Islet of Langerhans (tissue), 1 donor: ENCODE data around the gene TRAPPC12.
"Not testable (repeated sequence)": the region's sequence is repeated elsewhere in the genome, so short reads cannot be mapped to it uniquely, and the experiment has no call there.

Source experiments
- FAIRE-seq: peaks from one replicate; lab custom pipeline; 2011; peaks lifted over from hg19 to GRCh38; lab: Jason Lieb, UNC

Gene TRAPPC12

DNA sequence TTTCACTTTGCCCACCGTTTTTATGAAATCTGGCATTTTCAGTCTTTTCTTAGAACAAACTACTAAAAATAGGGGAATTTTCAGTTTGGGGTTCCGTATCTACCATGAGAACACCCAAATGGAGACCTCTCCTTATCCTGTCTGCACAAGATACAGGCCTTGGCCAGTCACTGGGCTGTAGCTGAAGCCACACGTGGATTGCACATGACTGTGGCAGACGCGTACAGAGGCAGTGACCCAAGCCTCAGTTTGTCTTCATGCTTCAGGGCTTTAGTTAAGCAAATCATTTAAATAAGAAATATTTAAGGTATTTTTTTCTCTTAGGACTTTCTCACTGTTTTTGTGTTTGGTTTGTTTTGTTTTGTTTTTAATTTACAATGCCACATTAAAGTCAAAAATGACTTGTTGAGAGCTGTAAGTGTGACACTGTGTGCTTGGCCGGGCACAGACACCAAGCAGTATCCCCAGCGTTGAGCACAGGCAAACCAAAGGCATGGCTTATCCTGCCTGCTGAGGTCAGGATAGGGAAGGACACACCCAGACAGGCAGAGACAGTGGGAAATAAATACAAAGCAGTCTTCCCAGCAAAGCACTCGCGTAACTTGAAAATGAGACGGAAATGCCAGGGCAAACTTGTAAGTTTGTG, 53.3 kb downstream of the TRAPPC12 start:
- FAIRE-seq, result no peak

DNA sequence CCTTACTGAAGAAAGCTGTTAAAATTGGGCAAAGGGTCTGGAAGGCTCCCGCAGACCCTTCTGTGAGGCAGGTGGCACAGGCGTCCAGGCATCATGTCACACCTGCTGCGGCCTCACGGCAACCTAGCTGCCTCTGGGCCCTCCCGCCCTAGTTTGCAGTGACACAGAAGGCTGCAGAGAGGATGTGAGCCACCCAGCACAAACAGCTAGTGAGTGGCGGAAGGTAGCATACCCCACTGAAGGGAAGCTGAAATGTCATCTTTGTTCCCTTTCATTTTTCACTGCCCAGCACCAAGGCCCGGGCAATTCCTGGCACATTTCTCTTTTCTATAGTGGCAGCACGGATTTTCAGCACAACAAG, 53.8 kb downstream of the TRAPPC12 start:
- FAIRE-seq, result no peak

DNA sequence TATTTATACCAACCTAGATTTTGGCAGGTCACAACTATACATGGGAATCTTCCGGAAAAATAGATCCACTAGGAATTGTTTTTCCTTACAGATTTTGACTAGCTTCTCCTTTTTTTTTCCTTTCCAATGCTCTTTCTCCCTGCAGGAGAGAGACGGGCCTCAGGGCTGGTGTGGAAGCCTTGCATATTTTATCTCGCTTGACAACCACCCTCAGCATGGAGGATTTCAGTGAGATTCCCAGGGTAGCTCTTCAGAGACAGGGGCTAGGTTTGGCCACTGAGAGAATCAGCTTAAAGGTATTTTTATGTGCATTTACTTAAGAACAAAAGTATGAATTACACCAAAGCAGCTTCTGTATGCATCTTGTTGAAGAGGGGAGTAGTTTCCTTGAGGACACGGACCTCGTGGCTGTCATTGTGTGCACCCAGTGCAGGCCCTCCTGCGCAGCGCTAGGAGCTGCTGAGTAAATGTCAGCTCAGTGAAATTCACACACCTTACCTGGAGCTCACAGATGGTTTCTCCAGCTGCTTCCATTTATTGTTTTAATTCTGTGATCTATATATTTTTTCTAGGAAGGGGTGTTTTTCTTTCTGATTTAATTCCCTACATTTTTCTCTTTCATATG, 54.4 kb downstream of the TRAPPC12 start:
- FAIRE-seq, result no peak

DNA sequence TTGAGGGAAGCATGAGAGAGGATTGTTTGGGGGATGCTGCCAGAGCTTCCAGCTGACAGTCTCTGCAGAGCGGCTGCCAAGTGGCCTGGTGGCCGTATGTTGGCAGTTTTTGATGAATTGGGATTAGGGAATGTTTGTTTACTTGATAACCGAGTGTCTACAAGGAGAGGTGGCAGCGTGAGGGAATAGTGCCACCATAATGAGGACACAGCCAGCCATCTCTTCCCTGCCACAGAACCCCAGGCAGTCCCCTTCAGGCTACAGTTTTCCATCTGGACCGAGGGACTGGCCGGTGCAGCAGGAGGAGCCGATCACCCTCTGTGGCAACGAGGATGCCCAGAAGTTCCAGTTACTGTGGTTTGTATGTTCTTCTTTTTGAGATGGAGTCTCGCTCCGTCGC, 55.2 kb downstream of the TRAPPC12 start:
- no peak for FAIRE-seq

DNA sequence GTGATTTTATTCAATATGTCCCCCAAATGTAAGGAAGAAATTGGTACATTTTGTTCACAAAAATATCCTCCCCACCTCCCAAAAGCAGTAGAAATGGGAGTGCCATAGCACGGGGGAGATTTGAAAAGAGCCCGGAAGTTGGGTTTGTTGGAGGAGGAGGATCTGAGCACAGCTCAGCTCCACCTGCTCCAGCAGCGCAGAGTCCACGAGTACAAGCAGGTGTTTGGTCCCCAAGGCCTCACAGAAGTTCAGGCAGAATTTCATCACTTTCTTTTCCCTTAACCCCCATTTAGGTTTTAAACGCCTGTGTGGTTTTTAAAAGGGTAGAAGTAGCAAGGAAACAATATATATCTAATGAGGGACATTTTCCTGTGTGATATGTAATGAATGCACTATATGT, 56.0 kb downstream of the TRAPPC12 start:
- no peak for FAIRE-seq

DNA sequence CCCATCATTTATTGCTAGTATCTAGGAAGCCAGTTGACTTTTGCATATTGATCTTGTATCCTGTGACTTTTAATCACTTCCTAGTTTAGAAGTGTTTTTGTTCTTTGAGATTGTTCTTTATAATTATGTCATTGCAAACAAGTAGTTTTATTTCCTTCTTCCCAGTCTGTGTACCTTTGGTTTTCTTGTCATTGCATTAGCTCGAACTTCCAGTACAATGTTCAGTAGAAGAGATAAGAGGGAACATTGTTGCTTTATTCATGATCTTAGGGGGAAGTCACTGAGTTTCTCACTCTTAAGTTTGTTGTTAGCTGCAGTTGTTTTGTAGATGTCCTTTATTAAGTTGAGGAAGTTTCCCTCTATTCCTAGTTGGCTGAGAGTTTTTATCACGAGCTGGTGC, 61.0 kb downstream of the TRAPPC12 start:
- FAIRE-seq, result no peak

DNA sequence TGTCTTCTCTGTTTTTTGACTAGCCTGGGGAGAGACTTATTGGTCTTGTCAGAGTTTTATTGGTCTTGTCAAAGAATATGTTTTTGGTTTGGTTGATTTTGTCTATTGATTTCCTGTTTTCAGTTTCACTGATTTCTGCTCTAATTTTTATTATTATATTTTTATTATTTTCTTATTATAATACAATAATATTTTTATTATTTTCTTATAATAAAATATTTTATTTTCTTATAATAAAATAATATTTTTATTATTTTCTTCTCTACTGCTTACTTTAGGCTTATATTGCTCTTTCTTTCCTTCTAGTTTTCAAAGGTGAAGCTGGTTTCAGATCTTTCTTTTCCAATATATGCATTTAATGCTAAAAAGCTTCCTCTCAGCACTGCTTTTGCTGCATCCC, 62.0 kb downstream of the TRAPPC12 start:
- no peak for FAIRE-seq

DNA sequence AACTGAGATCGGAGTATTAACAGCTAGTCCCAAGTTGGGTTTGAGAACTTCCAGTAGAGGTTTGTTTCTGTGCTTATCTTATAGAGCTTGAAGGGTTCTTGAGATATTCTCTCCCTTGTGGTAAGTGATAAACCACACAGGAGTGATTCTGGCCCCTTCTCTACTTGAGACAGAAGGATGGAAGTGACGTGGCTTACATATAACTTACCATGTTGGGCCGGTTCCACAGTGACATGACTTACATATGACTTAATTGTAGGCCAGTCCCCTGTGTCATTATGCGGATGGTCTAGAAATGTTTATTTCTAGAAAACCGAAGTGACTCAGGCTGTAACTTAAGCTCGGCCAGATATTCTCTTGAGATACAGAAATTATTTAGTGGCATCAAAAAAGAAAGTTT, 62.7 kb downstream of the TRAPPC12 start:
- FAIRE-seq, result no peak

DNA sequence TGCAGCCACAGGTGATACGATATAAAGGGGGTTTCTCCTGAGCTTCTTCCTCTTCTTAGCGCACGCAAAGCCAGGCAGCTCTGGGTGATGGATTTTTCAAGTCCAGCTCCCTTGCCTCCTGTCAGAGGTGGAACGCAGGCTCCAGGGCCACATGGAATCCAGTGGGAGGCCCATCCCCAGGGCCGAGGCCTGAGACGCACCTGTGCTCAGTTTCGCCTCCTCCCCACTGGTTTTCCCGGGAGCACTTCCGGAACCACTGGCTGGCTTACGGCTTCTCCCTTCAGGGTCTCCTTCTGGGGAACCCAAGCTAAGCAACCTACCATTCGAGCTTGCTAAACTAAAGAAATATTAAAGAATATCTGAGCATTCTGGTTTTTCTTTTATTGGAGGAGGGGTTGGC, 63.6 kb downstream of the TRAPPC12 start:
- FAIRE-seq, result no peak

DNA sequence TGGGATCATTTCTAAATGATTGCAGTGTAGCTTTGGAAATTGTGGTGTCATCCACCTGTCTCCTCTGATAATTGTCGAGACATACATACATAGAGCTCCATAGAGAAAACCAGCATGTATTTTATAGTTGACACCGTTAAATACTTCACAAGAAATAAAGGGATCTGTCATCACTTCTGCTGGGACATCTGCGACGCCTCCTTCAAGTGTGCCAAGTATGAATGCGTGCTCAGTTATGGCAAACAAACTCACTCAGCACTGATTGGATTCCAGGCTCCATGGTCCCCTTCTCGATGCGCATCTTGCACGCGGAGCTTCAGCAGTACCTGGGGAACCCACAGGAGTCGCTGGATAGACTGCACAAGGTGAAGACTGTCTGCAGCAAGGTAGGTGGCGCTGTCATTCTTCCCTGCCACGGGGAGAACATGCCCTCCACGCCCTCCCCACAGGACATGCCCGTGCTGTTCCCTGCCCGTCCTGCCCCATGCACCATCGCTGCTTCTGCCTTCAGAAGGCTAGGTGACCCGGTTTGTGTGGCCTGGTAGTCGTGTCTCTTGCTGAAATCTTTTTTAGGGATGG, 64.1 kb downstream of the TRAPPC12 start:
- no peak for FAIRE-seq

DNA sequence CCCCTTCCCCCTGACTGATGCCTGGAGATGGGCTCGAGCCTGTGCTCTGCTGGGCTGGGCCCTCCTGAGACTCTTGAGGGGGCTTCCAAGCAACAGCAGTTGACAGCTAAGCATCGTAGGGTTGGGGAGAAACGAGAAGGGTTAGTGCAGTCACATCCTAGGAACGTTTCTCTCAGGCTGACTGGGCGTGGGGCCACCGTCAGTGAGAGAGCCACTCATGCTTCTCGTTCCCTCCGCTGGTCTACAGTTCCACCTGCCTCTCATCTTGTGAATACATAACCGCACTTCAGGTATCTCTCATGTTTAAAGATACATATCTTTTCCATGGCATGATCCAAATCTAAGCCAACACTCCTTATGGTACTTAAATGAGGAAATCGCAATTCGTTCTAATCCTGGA, 66.4 kb downstream of the TRAPPC12 start:
- FAIRE-seq, result no peak

DNA sequence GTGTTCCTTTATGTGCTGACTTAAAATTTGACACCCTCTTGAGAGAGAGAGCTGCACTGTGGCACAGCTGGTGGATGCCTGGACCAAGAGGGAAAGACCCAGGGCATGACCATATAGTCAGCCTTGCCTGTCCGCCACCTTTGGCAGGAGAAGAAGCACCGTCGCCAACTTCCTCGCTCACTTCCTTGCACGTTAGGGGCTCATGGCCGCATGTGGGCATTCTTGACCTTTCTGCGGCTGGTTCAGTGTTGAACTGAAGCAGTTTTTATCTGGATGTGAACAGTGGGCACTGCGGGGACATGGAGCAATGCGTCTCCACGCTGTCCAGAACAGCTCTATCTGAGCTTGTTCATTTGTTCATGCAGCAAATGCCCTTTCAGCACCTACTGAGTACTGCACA, 66.9 kb downstream of the TRAPPC12 start:
- FAIRE-seq, result no peak

DNA sequence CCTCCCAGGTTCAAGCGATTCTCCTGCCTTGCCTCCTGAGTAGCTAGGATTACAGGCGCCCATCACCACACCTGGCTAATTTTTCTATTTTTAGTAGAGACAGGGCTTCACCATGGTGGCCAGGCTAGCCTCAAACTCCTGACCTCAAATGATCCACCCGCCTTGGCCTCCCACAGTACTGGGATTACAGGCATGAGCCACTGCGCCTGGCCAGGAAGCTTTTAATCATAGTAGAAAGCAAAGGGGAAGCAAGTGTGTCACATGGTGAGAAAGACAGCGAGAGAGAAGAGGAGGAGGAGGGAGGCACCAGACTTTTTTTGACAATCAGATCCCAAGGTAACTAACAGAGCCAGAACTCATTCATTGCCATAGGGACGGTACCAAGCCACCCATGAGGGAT, 67.7 kb downstream of the TRAPPC12 start:
- FAIRE-seq, result not testable (repeated sequence)

DNA sequence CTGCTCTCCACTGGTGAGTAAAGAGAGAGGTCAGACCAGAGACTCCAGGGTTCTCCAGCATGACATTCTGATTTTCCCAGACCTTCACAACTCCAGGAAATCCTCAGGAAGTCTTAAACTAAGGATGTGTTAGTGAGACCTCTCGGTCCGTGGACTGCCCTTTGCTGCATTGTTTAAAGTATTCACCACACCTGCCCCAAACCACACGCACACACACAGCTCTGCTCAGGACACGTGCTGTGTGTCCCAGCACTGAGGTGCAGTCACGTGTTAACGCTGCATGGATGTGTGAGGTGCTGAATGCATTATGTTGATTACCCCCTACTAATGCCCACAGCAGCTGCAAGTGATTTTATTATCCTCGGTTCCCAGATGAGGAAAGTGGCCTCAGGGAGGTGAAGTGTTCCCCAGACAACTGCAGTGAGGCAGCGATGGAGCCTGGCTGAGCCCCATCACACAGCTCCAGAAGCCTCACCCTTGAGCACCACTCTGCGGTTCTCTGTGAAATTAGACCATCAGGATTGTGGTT, 68.4 kb downstream of the TRAPPC12 start:
- FAIRE-seq, result no peak

DNA sequence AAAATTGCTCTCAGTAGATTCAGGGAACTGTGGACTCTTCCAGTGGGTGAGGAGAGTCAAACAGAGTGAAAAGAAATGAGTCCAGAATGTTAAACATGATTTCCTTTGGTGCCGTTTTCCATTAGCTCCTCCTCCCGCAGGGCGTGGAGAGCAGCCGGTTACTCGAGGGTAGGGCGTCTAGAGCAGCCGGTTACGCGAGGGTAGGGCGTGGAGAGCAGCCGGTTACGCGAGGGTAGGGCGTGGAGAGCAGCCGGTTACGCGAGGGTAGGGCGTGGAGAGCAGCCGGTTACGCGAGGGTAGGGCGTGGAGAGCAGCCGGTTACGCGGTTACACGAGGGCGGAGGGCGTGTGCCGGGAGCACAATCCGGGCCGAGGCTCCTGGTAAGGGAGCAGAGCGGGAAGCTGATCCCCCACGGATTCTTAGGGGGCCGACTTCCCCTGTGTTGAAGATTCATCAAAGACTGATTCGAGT, 69.0 kb downstream of the TRAPPC12 start:
- FAIRE-seq, result not testable (repeated sequence)

DNA sequence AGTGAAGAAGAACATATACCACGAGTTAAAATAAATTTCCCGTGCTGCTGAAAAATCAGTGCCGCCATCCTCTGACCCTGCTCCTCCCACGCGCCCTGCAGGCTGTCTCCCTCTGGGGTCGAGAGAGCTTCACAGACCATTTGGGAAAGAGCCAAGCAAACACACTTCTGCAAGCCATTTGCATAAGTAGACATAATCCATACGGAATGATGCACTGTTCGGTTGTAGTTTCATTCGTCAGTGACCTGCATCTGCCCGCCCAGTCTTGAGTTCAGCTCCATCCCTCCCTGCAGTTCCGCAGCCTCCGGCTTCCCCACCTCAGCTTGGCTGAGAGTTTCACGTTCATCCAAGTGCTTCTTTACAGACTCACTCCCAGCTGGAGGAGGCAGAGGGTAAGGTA, 69.6 kb downstream of the TRAPPC12 start:
- FAIRE-seq, result no peak

DNA sequence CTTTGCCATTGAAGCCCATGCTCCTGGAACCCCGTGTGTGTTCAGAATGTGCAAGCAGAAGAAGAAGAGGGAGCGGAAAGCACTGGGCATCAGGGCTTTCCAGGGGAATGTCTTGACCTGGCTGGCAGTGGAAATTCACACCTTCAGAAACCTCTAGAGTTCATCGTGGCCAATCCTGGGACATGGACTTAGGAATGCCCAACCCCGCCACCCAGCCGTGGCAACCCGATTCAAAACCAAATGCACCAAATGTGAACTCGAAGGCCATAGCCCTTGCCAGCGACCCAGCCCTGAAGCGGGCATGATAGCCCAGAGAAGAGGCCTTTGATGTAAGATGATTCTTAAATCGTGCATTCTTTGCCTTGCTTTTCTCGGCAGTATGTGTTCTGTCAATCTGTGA, 70.4 kb downstream of the TRAPPC12 start:
- no peak for FAIRE-seq

DNA sequence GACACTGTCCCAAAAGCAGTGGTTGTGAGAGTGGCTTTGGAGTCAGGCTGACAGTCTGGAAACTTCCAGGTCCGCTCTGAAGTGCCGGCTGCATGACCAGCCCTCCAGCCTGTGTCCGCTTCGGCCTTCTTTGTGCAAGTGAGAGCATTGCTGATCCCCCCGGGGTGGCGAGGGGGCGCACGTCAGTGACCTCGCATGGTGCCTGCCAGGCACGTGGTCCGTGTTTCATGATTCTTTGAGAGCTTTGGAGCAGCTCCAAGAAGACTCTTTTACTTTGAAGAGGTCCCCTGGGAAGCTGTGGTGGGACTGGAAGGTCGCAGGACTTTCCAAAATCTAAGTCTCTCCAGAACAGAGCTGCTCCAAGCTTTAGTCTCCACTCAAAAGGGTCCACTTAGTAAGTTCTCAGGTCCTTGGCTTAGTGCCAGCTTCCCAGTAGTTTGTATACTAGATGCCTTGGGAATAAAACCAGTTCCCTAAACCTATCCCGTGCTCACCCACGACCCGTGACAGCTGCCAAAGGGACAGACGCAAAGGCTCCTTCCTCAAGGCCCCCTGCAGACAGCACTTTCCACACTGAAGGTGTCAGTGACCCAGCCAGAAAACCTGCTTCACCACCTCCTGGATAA, 71.0 kb downstream of the TRAPPC12 start:
- no peak for FAIRE-seq

DNA sequence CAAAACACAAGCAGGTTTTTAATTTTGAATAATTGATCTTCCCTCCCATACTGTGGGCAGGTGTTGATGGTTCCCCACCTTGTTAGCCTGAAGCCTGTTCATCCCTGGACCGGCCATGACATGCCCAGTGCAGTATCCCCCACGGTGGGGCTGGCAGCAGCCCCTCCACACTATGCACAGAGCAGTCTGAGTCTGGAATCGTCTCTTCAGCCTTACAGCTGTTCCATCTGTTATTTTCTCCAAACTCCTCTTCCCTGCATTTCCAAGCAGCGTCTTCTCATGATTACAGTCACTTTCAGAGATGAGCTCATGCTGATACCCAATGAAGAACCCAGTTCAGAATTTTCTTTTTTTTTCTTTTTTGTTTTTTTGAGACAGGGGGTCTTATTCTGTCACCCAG, 71.7 kb downstream of the TRAPPC12 start:
- FAIRE-seq, result no peak

DNA sequence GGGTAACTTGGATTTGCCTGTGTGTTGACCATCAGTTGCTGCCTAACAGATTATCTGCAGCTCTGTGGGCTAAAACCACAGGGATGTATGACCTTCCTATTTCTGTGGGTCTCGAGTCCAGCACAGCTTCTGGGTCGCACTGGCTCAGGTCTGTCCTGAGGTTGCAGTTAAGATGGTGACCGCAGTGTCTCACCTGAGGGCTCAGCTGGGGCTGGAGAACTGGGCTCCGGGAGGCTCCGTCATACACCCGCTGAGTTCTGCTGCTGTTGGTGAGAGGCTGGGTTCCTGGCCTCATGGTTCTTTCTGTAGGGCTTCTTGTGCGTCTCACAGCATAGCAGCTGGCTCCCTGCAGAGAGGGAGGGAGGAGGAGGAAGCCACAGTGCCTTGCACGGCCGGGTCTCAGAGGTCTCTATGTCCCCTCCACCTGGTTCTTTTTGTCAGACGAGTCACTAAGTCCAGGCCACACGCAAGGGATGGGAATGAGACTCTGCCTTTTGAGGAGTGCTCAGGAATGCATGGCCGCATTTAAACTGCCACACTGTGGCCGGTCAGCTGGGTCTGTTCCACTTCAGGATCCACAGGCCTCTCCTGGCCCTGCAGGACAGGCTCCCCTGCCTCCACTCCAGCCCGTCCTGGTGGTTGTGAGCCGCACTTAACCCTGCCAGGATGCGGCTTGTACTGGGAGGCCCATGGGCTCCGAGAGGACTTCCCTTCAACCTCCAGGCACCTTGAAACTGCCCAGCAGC, 72.6 kb downstream of the TRAPPC12 start:
- no peak for FAIRE-seq

DNA sequence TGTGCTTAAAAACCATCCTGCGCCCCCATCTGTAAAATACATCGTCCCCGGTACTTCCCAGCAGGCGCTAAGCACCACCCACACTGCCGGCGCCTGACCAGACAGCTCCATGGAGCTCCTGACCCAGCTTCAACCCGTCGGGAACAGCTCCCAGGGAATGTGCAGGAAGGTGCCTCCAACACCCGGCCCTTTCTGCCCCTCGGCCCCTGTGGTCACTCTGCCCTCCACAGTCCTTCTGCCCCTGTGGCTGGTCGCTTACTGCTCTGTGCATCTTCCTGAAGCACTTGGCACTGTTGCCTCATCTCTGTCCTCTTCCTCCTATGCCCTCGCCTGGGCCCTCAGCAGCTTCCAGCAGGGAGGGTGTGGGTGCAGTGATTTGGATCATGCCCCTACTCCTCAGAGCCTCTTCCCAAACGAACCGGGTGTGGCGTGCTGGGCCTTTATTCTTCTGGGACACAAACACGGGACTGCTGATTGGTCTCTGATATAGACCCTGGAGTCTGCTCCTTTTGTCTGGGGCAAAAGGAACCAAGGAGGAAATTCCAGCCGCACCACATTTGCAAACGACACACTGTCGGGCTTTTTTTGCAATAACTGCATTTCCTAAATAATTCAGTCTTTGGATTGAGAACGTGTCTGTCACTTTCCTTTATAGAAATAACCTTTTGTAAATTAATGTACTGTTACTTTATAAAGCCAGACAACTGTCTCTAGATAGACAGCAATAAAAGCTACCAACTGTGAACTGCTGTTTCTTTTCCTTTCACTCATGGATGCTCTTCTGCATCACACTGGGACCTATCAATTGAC, 73.9 kb downstream of the TRAPPC12 start:
- no peak for FAIRE-seq

DNA sequence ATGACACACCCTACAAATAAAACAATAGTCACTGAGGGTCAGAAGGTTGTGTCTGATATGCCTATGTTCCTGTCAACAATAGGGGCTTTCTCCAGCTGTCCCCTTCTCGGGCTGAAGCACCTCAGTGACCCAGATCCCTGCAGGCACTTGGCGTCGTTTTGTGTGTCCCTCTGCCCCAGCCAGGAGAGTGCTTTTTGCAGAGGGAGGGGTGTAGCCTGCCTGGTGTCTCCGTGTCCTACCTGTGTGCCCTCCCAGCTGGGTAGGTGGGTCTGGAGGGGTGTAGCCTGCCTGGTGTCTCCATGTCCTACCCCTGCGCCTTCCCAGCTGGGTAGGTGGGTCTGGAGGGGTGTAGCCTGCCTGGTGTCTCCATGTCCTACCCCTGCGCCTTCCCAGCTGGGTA, 74.5 kb downstream of the TRAPPC12 start:
- not testable (repeated sequence) for FAIRE-seq
